Liver (tissue), 9 donors: ENCODE measurements around the gene FAM200C. TPM values are rescaled to one million over a fixed set of nuclear protein-coding genes. Genes with fewer than 3 reads are reported as not detected.

Experiments
- DNase-seq: peaks from one replicate; pipeline ENCODE4 v3.0.0-alpha.2; 2017; ENCODE audit warnings: low spot score
- H3K27ac ChIP-seq, 2 donors: one replicate each; pipeline ENCODE4 v1.7.0; 2013; ENCODE audit warnings: inconsistent platforms in 2 of 2, low read length in 2 of 2, control low read depth in 1 of 2, low read depth in 1 of 2, mild to moderate bottlenecking in 1 of 2
- H3K27me3 ChIP-seq, 4 donors: one replicate each; pipeline versions ENCODE4 v1.6.1 to v1.7.0; 2013; ENCODE audit warnings: low read length in 3 of 4, inconsistent platforms in 1 of 4, mild to moderate bottlenecking in 1 of 4, moderate library complexity in 1 of 4; ENCODE audit not compliant: control insufficient read depth in 4 of 4, insufficient read depth in 4 of 4
- H3K36me3 ChIP-seq, 4 donors: one replicate each; pipeline versions ENCODE4 v1.6.1 to v1.7.0; 2013; ENCODE audit warnings: low read length in 3 of 4, mild to moderate bottlenecking in 3 of 4, low read depth in 1 of 4, moderate library complexity in 1 of 4; ENCODE audit not compliant: control insufficient read depth in 4 of 4, insufficient read depth in 3 of 4
- H3K4me1 ChIP-seq, 4 donors: one replicate each; pipeline versions ENCODE4 v1.6.1 to v1.7.0; 2013; ENCODE audit warnings: low read length in 3 of 4, mild to moderate bottlenecking in 3 of 4, moderate library complexity in 1 of 4; ENCODE audit not compliant: control insufficient read depth in 4 of 4, insufficient read depth in 4 of 4
- H3K4me3 ChIP-seq, 3 donors: one replicate each; pipeline versions ENCODE4 v1.6.1 to v1.7.0; 2013; ENCODE audit warnings: low read length in 3 of 3, control low read depth in 1 of 3, low read depth in 1 of 3, mild to moderate bottlenecking in 1 of 3
- H3K9ac ChIP-seq, 2 donors: one replicate each; pipeline ENCODE4 v1.7.0; 2013; ENCODE audit warnings: low read length in 2 of 2, mild to moderate bottlenecking in 2 of 2, moderate library complexity in 2 of 2, control low read depth in 1 of 2, low read depth in 1 of 2
- H3K9me3 ChIP-seq, 4 donors: one replicate each; pipeline versions ENCODE4 v1.6.1 to v1.7.0; 2013; ENCODE audit warnings: low read length in 3 of 4; ENCODE audit not compliant: control insufficient read depth in 4 of 4
- ATF3 ChIP-seq: IDR thresholded peaks from 2 replicates; pipeline ENCODE4 v1.6.1; 2016; ENCODE audit warnings: antibody characterized with exemption
- EGR1 ChIP-seq, 2 donors: IDR thresholded peaks; 2 replicates each; pipeline ENCODE4 v1.6.1; 2016 to 2018; ENCODE audit warnings: antibody characterized with exemption in 2 of 2, low read depth in 2 of 2
- GABPA ChIP-seq, 2 donors: IDR thresholded peaks in 1 of 2; conservative IDR thresholded peaks in 1 of 2; 2 replicates each; pipeline ENCODE4 v1.6.1; 2016; ENCODE audit warnings: antibody characterized with exemption in 2 of 2, mild to moderate bottlenecking in 1 of 2, moderate library complexity in 1 of 2
- HNF4G ChIP-seq: IDR thresholded peaks from 2 replicates; pipeline ENCODE4 v1.6.1; 2016; ENCODE audit warnings: antibody characterized with exemption
- JUND ChIP-seq, 2 donors: IDR thresholded peaks; 2 replicates each; pipeline ENCODE4 v1.6.1; 2016; ENCODE audit warnings: antibody characterized with exemption in 2 of 2
- MAX ChIP-seq: IDR thresholded peaks from 2 replicates; pipeline ENCODE4 v1.6.1; 2016; ENCODE audit warnings: antibody characterized with exemption
- NR2F2 ChIP-seq: IDR thresholded peaks from 2 replicates; pipeline ENCODE4 v1.6.1; 2016; ENCODE audit warnings: antibody characterized with exemption
- RAD21 ChIP-seq, 2 donors: IDR thresholded peaks; 2 replicates each; pipeline ENCODE4 v1.6.1; 2016; ENCODE audit warnings: antibody characterized with exemption in 2 of 2, mild to moderate bottlenecking in 2 of 2
- REST ChIP-seq: IDR thresholded peaks from 2 replicates; pipeline ENCODE4 v1.6.1; 2016; ENCODE audit warnings: antibody characterized with exemption, mild to moderate bottlenecking
- RXRA ChIP-seq, 2 donors: IDR thresholded peaks; 2 replicates each; pipeline ENCODE4 v1.6.1; 2017 to 2018; ENCODE audit warnings: antibody characterized with exemption in 2 of 2, mild to moderate bottlenecking in 1 of 2
- SP1 ChIP-seq: IDR thresholded peaks from 2 replicates; pipeline ENCODE4 v1.6.1; 2018; ENCODE audit warnings: antibody characterized with exemption, mild to moderate bottlenecking
- ZBTB33 ChIP-seq: IDR thresholded peaks from 2 replicates; pipeline ENCODE4 v1.6.1; 2016; ENCODE audit warnings: antibody characterized with exemption
- polyA plus RNA-seq, 2 donors: library from polyadenylated mRNA; stranded (reverse) in 1 of 2; unstranded in 1 of 2; fragments of 200-250 nt in 1 of 2; fragments of >200 nt in 1 of 2; fragmentation: Nextera tagmentation in 1 of 2; extraction: Ambion mirVana in 1 of 2; gene quantifications; one replicate each; pipeline versions ENCODE4 v1.2.1 to v1.2.3, GENCODE V29; 2013 to 2015
- total RNA-seq, 2 donors: library from RNA; depleted of rRNA; stranded (reverse); fragments of >200 nt; gene quantifications; one replicate each; pipeline ENCODE4 v1.2.3, GENCODE V29; 2014
- donor health status: healthy.
- donor health status: healthy.
- donor health status: healthy.
- donor health status: healthy.
- donor health status: healthy.

The FAM200C gene
- total and polyA plus RNA-seq, 4 donors: 0.57 to 2.9 (median 1.3) TPM

DNA sequence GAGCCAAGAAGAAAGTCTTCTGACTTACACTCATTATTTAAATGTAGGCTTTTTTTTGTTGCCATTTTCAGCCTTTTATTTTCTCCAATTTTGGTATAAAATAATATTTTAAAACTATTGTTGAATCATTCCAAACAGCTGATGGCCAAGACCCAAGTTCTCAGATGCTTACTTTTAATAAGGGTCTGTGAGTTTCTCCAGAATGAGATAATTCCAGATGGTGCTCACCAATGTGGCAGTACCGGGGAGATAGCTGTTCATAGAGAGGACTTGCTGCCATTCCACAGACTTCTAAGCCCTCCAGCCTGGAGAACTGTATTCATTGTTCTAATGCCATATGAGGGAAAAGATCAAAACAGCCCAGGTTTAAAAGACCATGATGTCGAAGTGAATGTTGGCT, 24.2 kb downstream of the FAM200C start (continued):
- TF ChIP-seq REST: no peak
- no peak for TF ChIP-seq GABPA (IDR thresholded peaks at IDR 0.05 in 1 of 2, conservative IDR thresholded peaks at IDR 0.05 in 1 of 2)
- no peak for TF ChIP-seq EGR1 (IDR thresholded peaks at IDR 0.05; ENCODE audit: low read depth in 2 of 2)
- TF ChIP-seq HNF4G: no peak

- H3K4me1 ChIP-seq: peaks cover 0 to under 1% (median 0%) of the 10 kb centered on the region in 4 donors
- no peaks in the 10 kb centered on the region for H3K9me3 ChIP-seq
- H3K27me3 ChIP-seq: peaks cover 0 to 8% (median 0%) of the 10 kb centered on the region in 4 donors
- DNase-seq: no peak
- H3K4me3 ChIP-seq: no peak overlapping the region
- no peak overlapping the region for H3K9ac ChIP-seq
- no peak for TF ChIP-seq HNF4G
- TF ChIP-seq ATF3: no peak
- no peak for TF ChIP-seq JUND (IDR thresholded peaks at IDR 0.05)
- TF ChIP-seq EGR1 (IDR thresholded peaks at IDR 0.05; ENCODE audit: low read depth in 2 of 2): no peak
- TF ChIP-seq GABPA (IDR thresholded peaks at IDR 0.05 in 1 of 2, conservative IDR thresholded peaks at IDR 0.05 in 1 of 2): no peak
- TF ChIP-seq REST: no peak
- no peak for TF ChIP-seq RAD21 (IDR thresholded peaks at IDR 0.05)
- TF ChIP-seq MAX: no peak
- TF ChIP-seq ZBTB33: no peak
- no peak for TF ChIP-seq SP1
- TF ChIP-seq RXRA (IDR thresholded peaks at IDR 0.05): no peak
- no peak for TF ChIP-seq NR2F2
- no peak overlapping the region for H3K27ac ChIP-seq
- no peaks in the 10 kb centered on the region for H3K36me3 ChIP-seq
Observed at GRCh38 chr5:160375166-160375565, 24.7 kb downstream of the FAM200C start.
